HFFc6 (cell line): ENCODE measurements around the gene YPEL5. TPM values are rescaled to one million over a fixed set of nuclear protein-coding genes. Genes with fewer than 3 reads are reported as not detected.

Experiments
- DNase-seq: peaks from one replicate; pipeline ENCODE4 v3.0.0-alpha.2; 2018
- H3K27ac Mint-ChIP-seq: 2 replicates; pipeline ENCODE4 v1.8.0; 2020; ENCODE audit warnings: mild to moderate bottlenecking, mixed read lengths
- H3K27me3 Mint-ChIP-seq: 2 replicates; pipeline ENCODE4 v1.8.0; 2021; ENCODE audit warnings: mild to moderate bottlenecking, moderate library complexity, mixed read lengths; ENCODE audit not compliant: insufficient read depth
- H3K36me3 Mint-ChIP-seq: 2 replicates; pipeline ENCODE4 v1.8.0; 2021; ENCODE audit warnings: low read depth, mixed read lengths
- H3K4me1 Mint-ChIP-seq: 2 replicates; pipeline ENCODE4 v1.8.0; 2020; ENCODE audit warnings: low read depth, mixed read lengths
- H3K4me3 Mint-ChIP-seq: 2 replicates; pipeline ENCODE4 v1.8.0; 2020; ENCODE audit warnings: mild to moderate bottlenecking, moderate library complexity, mixed read lengths
- H3K9me3 Mint-ChIP-seq: 2 replicates; pipeline ENCODE4 v1.8.0; 2020; ENCODE audit warnings: mild to moderate bottlenecking, mixed read lengths
- CTCF ChIP-seq: fragments of 200-600 bp; sonication (generic); IDR thresholded peaks from 2 replicates; pipeline ENCODE4 v1.5.0; 2021; ENCODE audit warnings: antibody characterized with exemption, mild to moderate bottlenecking
- total RNA-seq, 6 experiments: library from RNA; stranded (reverse); fragmentation: NEBNext Ultra II Directional; extraction: Animal tissue kit (Norgen Biotek cat#: 25700); gene quantifications; 2 replicates in 1 of 6; 3 replicates in 5 of 6; pipeline ENCODE4 v1.2.3, GENCODE V29; 2021

Gene YPEL5
- total RNA-seq, 6 experiments from 2014 or later: 81.8 to 110 (median 88.4) TPM

- no peak for TF ChIP-seq CTCF
- H3K27me3 Mint-ChIP-seq: peaks cover 25% of the 10 kb centered on the region
- H3K4me3 Mint-ChIP-seq: no peak overlapping the region
- H3K9me3 Mint-ChIP-seq: no peaks in the 10 kb centered on the region
- no peak for DNase-seq
- no peaks in the 10 kb centered on the region for H3K36me3 Mint-ChIP-seq
- H3K27ac Mint-ChIP-seq: no peak overlapping the region
- H3K4me1 Mint-ChIP-seq: peaks cover 17% of the 10 kb centered on the region; the same call in 1 of the 2 replicates
These were observed 44.3 kb downstream of the YPEL5 start for GRCh38 chr2:30191107-30191506.

- H3K4me3 Mint-ChIP-seq: no peak overlapping the region
- peaks cover 17% of the 10 kb centered on the region; the same call in 1 of the 2 replicates for H3K4me1 Mint-ChIP-seq
- DNase-seq: no peak
- H3K36me3 Mint-ChIP-seq: no peaks in the 10 kb centered on the region
- no peaks in the 10 kb centered on the region for H3K9me3 Mint-ChIP-seq
- H3K27me3 Mint-ChIP-seq: peaks cover 21% of the 10 kb centered on the region
- no peak overlapping the region for H3K27ac Mint-ChIP-seq
- no peak for TF ChIP-seq CTCF
These were observed 45.0 kb downstream of the YPEL5 start for GRCh38 chr2:30191819-30192271.

GRCh38 chr2:30192314-30192713 lies 45.5 kb downstream of the YPEL5 start:
- H3K9me3 Mint-ChIP-seq: no peaks in the 10 kb centered on the region
- no peak overlapping the region for H3K4me3 Mint-ChIP-seq
- peaks cover 17% of the 10 kb centered on the region; the same call in 1 of the 2 replicates for H3K4me1 Mint-ChIP-seq
- H3K27me3 Mint-ChIP-seq: peaks cover 21% of the 10 kb centered on the region
- no peaks in the 10 kb centered on the region for H3K36me3 Mint-ChIP-seq
- no peak for DNase-seq
- no peak overlapping the region for H3K27ac Mint-ChIP-seq
- TF ChIP-seq CTCF: no peak

GRCh38 chr2:30193104-30193681 lies 46.4 kb downstream of the YPEL5 start:
- Mint-ChIP-seq H3K4me1 (peaks cover 17% of the 10 kb centered on the region; the same call in 1 of the 2 replicates), H3K4me3 (no peak overlapping the region), H3K9me3 (no peaks in the 10 kb centered on the region), H3K27ac (no peak overlapping the region), H3K36me3 (no peaks in the 10 kb centered on the region), H3K27me3 (peaks cover 15% of the 10 kb centered on the region)
- TF ChIP-seq CTCF: no peak
- DNase-seq: no peak

GRCh38 chr2:30194421-30194820 lies 47.6 kb downstream of the YPEL5 start:
- no peak for DNase-seq
- Mint-ChIP-seq H3K9me3 (no peaks in the 10 kb centered on the region), H3K27ac (no peak overlapping the region), H3K4me1 (peaks cover 17% of the 10 kb centered on the region; the same call in 1 of the 2 replicates), H3K4me3 (no peak overlapping the region), H3K27me3 (peaks cover 13% of the 10 kb centered on the region), H3K36me3 (no peaks in the 10 kb centered on the region)
- TF ChIP-seq CTCF: no peak
